CD4-positive, alpha-beta T cell treated with Interferon gamma for 1 hour (primary cell): ENCODE results near the gene TBCD.
A peak's percentile ranks its signal among the peaks of the same experiment; 100 is the strongest.

Experiments used
- DNase-seq: peaks from one replicate; pipeline ENCODE4 v3.0.0-alpha.2; 2020

Gene TBCD

GRCh38 chr17:82859431-82860403 is 107.9 kb downstream of the TBCD start:
- DNase-seq, result peak; percentile 70

- DNase-seq, result no peak
Observed at GRCh38 chr17:82860606-82861392, 108.9 kb downstream of the TBCD start.

- no peak for DNase-seq
Observed at GRCh38 chr17:82861393-82861775, 109.5 kb downstream of the TBCD start.

- DNase-seq, result no peak
Observed at GRCh38 chr17:82862191-82862590, 110.3 kb downstream of the TBCD start.

- no peak for DNase-seq
Observed at GRCh38 chr17:82862737-82863382, 111.0 kb downstream of the TBCD start.

- no peak for DNase-seq
Observed at GRCh38 chr17:82863383-82863940, 111.6 kb downstream of the TBCD start.

- peak; percentile 86 for DNase-seq
Observed at GRCh38 chr17:82863941-82864712, 112.3 kb downstream of the TBCD start.

GRCh38 chr17:82864713-82865248 is 112.9 kb downstream of the TBCD start:
- DNase-seq, result no peak

- no peak for DNase-seq
Observed at GRCh38 chr17:82865274-82865673, 113.4 kb downstream of the TBCD start.

- DNase-seq, result no peak
Observed at GRCh38 chr17:82865774-82866395, 114.0 kb downstream of the TBCD start.

- no peak for DNase-seq
Observed at GRCh38 chr17:82866590-82867191, 114.8 kb downstream of the TBCD start.

GRCh38 chr17:82867763-82868325 is 116.0 kb downstream of the TBCD start:
- DNase-seq, result no peak

GRCh38 chr17:82868715-82869131 is 116.9 kb downstream of the TBCD start:
- DNase-seq, result no peak

- no peak for DNase-seq
Observed at GRCh38 chr17:82869536-82869935, 117.7 kb downstream of the TBCD start.

GRCh38 chr17:82870091-82870491 is 118.2 kb downstream of the TBCD start:
- no peak for DNase-seq

GRCh38 chr17:82870541-82870940 is 118.7 kb downstream of the TBCD start:
- no peak for DNase-seq

GRCh38 chr17:82871056-82871775 is 119.4 kb downstream of the TBCD start:
- DNase-seq, result peak; percentile 75

GRCh38 chr17:82871776-82872561 is 120.1 kb downstream of the TBCD start:
- no peak for DNase-seq
